ENCODE data around the gene LRP1B.

DNA sequence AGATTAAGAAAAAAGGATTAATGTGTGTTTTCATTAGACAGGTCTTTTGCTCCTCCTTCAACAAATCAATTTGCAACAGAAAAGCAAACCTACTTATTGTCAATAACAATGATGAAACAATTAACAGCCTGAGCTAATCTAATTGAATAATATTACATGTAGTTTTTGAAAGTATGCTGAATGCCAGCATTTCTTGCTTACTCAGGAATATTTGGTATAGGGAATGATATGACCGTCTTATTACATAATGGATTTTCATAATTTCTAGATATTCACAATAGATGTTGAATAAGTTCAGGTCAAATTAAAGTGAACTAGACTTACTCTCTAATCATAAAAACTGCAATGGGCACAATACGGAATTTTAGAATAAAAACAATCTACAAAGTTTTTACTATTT, 1856.9 kb downstream of the LRP1B start:
- TF ChIP-seq POLR2A (IDR thresholded peaks at IDR 0.05; ENCODE audit: low read depth, low read length) (no peak), POLR2AphosphoS5 (IDR thresholded peaks at IDR 0.05; ENCODE audit: low read depth, low read length) (no peak), TAF1 (IDR thresholded peaks at IDR 0.05; ENCODE audit: borderline replicate concordance, low read depth, low read length) (no peak)
